Measurements from ENCODE around the gene MGARP. TPM values are rescaled to one million over a fixed set of nuclear protein-coding genes. Genes with fewer than 3 reads are reported as not detected.

The MGARP gene
- total RNA-seq, 2 donors from 2014 or later = 0.53 to 1.3 TPM

GRCh38 chr4:139295206-139295941 is 15.3 kb upstream of the MGARP start:
- no peaks in the 10 kb centered on the region for H3K4me1 ChIP-seq (ENCODE audit: control insufficient read depth, insufficient read depth, low read length)
- peak overlapping the region; percentile 80 for H3K9ac ChIP-seq (ENCODE audit: extremely low read depth, low read length, poor library complexity, severe bottlenecking)
- no peaks in the 10 kb centered on the region for H3K9me3 ChIP-seq (ENCODE audit: control insufficient read depth, low read length)
- H3K27me3 ChIP-seq (ENCODE audit: control insufficient read depth, insufficient read depth, low read length, poor library complexity, severe bottlenecking) = no peaks in the 10 kb centered on the region
- no peaks in the 10 kb centered on the region for H3K27me3 Mint-ChIP-seq (ENCODE audit: insufficient read depth)
- H3K27ac Mint-ChIP-seq = peak overlapping the region; percentile 96
- H3K27ac ChIP-seq (ENCODE audit: low read depth, low read length) = peak overlapping the region; percentile 60
- peaks cover 15% of the 10 kb centered on the region for H3K4me1 Mint-ChIP-seq
- peaks cover 26% of the 10 kb centered on the region for H3K36me3 Mint-ChIP-seq (ENCODE audit: low read depth)
- no peaks in the 10 kb centered on the region for H3K9me3 Mint-ChIP-seq
- 8 to 30% methylated on average over 11 to 51 of the region's 51 CpGs for WGBS, 2 experiments (ENCODE audit: insufficient coverage in 1 of 2, insufficient read length in 1 of 2)
- peak overlapping the region; percentile 85 for H3K4me3 Mint-ChIP-seq
- TF ChIP-seq CTCF (conservative IDR thresholded peaks at IDR 0.05) = peak; percentile 99
- peaks cover 31% of the 10 kb centered on the region for H3K36me3 ChIP-seq (ENCODE audit: control insufficient read depth, insufficient read depth, low read length)
- H3K4me3 ChIP-seq (ENCODE audit: low read length) = peak overlapping the region; percentile 97
- peak; percentile 99 for DNase-seq

GRCh38 chr4:139286186-139286698 is 6.2 kb upstream of the MGARP start:
- Histone ChIP-seq H3K36me3 (ENCODE audit: control insufficient read depth, insufficient read depth, low read length) (peaks cover 18% of the 10 kb centered on the region), H3K27me3 (ENCODE audit: control insufficient read depth, insufficient read depth, low read length, poor library complexity, severe bottlenecking) (no peaks in the 10 kb centered on the region), H3K9ac (ENCODE audit: extremely low read depth, low read length, poor library complexity, severe bottlenecking) (no peak overlapping the region), H3K4me3 (ENCODE audit: low read length) (no peak overlapping the region), H3K27ac (ENCODE audit: low read depth, low read length) (no peak overlapping the region), H3K4me1 (ENCODE audit: control insufficient read depth, insufficient read depth, low read length) (no peaks in the 10 kb centered on the region), H3K9me3 (ENCODE audit: control insufficient read depth, low read length) (no peaks in the 10 kb centered on the region)
- Mint-ChIP-seq H3K36me3 (ENCODE audit: low read depth) (peaks cover 22% of the 10 kb centered on the region), H3K9me3 (peaks cover 10% of the 10 kb centered on the region), H3K4me1 (no peaks in the 10 kb centered on the region), H3K27me3 (ENCODE audit: insufficient read depth) (peaks cover 6% of the 10 kb centered on the region), H3K4me3 (no peak overlapping the region), H3K27ac (no peak overlapping the region)
- DNase-seq = no peak
- TF ChIP-seq CTCF (conservative IDR thresholded peaks at IDR 0.05) = no peak
- 89 to 97% methylated on average over 5 to 7 of the region's 7 CpGs for WGBS, 2 experiments (ENCODE audit: insufficient coverage in 1 of 2, insufficient read length in 1 of 2)

GRCh38 chr4:139282721-139283075 is 2.7 kb upstream of the MGARP start:
- Histone ChIP-seq H3K27ac (ENCODE audit: low read depth, low read length) (no peak overlapping the region), H3K36me3 (ENCODE audit: control insufficient read depth, insufficient read depth, low read length) (no peaks in the 10 kb centered on the region), H3K9me3 (ENCODE audit: control insufficient read depth, low read length) (no peaks in the 10 kb centered on the region), H3K4me1 (ENCODE audit: control insufficient read depth, insufficient read depth, low read length) (no peaks in the 10 kb centered on the region), H3K9ac (ENCODE audit: extremely low read depth, low read length, poor library complexity, severe bottlenecking) (no peak overlapping the region), H3K27me3 (ENCODE audit: control insufficient read depth, insufficient read depth, low read length, poor library complexity, severe bottlenecking) (peaks cover 34% of the 10 kb centered on the region), H3K4me3 (ENCODE audit: low read length) (no peak overlapping the region)
- H3K9me3 Mint-ChIP-seq = peaks cover 10% of the 10 kb centered on the region
- no peak for DNase-seq
- H3K36me3 Mint-ChIP-seq (ENCODE audit: low read depth) = no peaks in the 10 kb centered on the region
- peaks cover 6% of the 10 kb centered on the region for H3K4me1 Mint-ChIP-seq
- peaks cover 41% of the 10 kb centered on the region for H3K27me3 Mint-ChIP-seq (ENCODE audit: insufficient read depth)
- no peak overlapping the region for H3K4me3 Mint-ChIP-seq
- no peak overlapping the region for H3K27ac Mint-ChIP-seq
- no peak for TF ChIP-seq CTCF (conservative IDR thresholded peaks at IDR 0.05)
